Measurements from ENCODE around the gene LYPLA2.
A peak's percentile ranks its signal among the peaks of the same experiment; 100 is the strongest.

LYPLA2 gene

GRCh38 chr1:23809751-23810171 is 18.8 kb downstream of the LYPLA2 start:
- TF ChIP-seq CTCF (IDR thresholded peaks at IDR 0.05; ENCODE audit: borderline replicate concordance, insufficient read depth, low read depth, low read length) = peak; percentile 95
- no peak overlapping the region for H3K4me3 ChIP-seq (ENCODE audit: low read depth, low read length)

GRCh38 chr1:23810818-23811540 is 20.0 kb downstream of the LYPLA2 start:
- peak; percentile 92 for TF ChIP-seq CTCF (IDR thresholded peaks at IDR 0.05; ENCODE audit: borderline replicate concordance, insufficient read depth, low read depth, low read length)

GRCh38 chr1:23814016-23814415 is 23.1 kb downstream of the LYPLA2 start:
- H3K4me3 ChIP-seq (ENCODE audit: low read depth, low read length) = no peak overlapping the region
- TF ChIP-seq CTCF (IDR thresholded peaks at IDR 0.05; ENCODE audit: borderline replicate concordance, insufficient read depth, low read depth, low read length) = no peak

More at GRCh38 chr1:23810818-23811540, 20.0 kb downstream of the LYPLA2 start:
- no peak overlapping the region for H3K4me3 ChIP-seq (ENCODE audit: low read depth, low read length)

- no peak for TF ChIP-seq CTCF (IDR thresholded peaks at IDR 0.05; ENCODE audit: borderline replicate concordance, insufficient read depth, low read depth, low read length)
- H3K4me3 ChIP-seq (ENCODE audit: low read depth, low read length) = no peak overlapping the region
Observed at GRCh38 chr1:23816361-23816760, 25.4 kb downstream of the LYPLA2 start.

- H3K4me3 ChIP-seq (ENCODE audit: low read depth, low read length) = no peak overlapping the region
- no peak for TF ChIP-seq CTCF (IDR thresholded peaks at IDR 0.05; ENCODE audit: borderline replicate concordance, insufficient read depth, low read depth, low read length)
Observed at GRCh38 chr1:23816906-23817305, 26.0 kb downstream of the LYPLA2 start.

- H3K4me3 ChIP-seq (ENCODE audit: low read depth, low read length) = no peak overlapping the region
- no peak for TF ChIP-seq CTCF (IDR thresholded peaks at IDR 0.05; ENCODE audit: borderline replicate concordance, insufficient read depth, low read depth, low read length)
Observed at GRCh38 chr1:23817633-23818032, 26.7 kb downstream of the LYPLA2 start.

GRCh38 chr1:23823767-23824166 is 32.8 kb downstream of the LYPLA2 start:
- TF ChIP-seq CTCF (IDR thresholded peaks at IDR 0.05; ENCODE audit: borderline replicate concordance, insufficient read depth, low read depth, low read length) = no peak
- H3K4me3 ChIP-seq (ENCODE audit: low read depth, low read length) = no peak overlapping the region

Measured in GM12875 (cell line).